ENCODE measurements around the gene NUDT21. TPM values are rescaled to one million over a fixed set of nuclear protein-coding genes. Genes with fewer than 3 reads are reported as not detected.

The NUDT21 gene
- total RNA-seq, 1 donor from 2014 or later = 80.3 TPM

DNA sequence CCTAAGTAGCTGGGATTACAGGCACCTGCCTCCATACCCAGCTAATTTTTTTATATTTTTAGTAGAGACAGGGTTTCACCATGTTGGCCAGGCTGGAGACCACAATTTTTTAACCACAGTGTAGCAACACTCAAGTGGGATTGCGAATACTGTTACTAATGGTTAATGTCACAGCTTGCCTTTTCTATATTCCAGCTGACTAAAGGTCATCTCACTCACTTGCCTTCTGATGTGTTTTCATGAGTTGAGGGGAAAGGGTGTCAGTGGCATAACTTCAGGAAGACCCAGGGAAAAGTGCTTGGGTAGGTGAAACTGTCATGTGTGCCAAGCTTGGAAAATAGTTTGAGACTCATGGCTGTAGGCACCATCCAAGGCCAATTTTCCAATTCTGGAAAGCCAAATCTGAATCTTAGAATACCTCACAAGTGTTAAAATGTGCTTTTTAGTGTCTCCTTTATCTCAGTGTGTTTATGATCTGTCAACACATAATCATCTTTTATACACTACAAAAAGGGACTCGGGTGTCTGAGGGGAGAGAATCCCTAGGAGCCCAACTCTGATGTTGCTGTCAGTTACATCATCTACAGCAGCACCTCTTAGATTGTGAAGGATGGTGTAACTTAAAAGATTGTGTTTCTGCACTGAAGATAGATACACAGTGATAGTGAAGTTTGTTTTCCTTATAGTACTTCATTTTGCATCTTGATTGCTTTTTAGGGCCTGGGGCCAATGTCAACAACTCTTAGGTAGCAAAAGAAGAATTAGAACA lies 27.3 kb upstream of the NUDT21 start:
- no peaks in the 10 kb centered on the region for H3K27me3 ChIP-seq (ENCODE audit: low read depth)
- intact Hi-C loops (cut with DNase I) = no loop called here
- H3K4me1 ChIP-seq = no peaks in the 10 kb centered on the region
- ATAC-seq (no peak), DNase-seq (no peak)
- peaks cover 96% of the 10 kb centered on the region for H3K36me3 ChIP-seq
- TF ChIP-seq, protein P1, sequence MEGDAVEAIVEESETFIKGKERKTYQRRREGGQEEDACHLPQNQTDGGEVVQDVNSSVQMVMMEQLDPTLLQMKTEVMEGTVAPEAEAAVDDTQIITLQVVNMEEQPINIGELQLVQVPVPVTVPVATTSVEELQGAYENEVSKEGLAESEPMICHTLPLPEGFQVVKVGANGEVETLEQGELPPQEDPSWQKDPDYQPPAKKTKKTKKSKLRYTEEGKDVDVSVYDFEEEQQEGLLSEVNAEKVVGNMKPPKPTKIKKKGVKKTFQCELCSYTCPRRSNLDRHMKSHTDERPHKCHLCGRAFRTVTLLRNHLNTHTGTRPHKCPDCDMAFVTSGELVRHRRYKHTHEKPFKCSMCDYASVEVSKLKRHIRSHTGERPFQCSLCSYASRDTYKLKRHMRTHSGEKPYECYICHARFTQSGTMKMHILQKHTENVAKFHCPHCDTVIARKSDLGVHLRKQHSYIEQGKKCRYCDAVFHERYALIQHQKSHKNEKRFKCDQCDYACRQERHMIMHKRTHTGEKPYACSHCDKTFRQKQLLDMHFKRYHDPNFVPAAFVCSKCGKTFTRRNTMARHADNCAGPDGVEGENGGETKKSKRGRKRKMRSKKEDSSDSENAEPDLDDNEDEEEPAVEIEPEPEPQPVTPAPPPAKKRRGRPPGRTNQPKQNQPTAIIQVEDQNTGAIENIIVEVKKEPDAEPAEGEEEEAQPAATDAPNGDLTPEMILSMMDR (IDR thresholded peaks at IDR 0.05) = no peak
- H3K9me3 ChIP-seq = no peaks in the 10 kb centered on the region
- H3K27ac ChIP-seq = no peak overlapping the region
- no peak overlapping the region for H3K4me3 ChIP-seq

DNA sequence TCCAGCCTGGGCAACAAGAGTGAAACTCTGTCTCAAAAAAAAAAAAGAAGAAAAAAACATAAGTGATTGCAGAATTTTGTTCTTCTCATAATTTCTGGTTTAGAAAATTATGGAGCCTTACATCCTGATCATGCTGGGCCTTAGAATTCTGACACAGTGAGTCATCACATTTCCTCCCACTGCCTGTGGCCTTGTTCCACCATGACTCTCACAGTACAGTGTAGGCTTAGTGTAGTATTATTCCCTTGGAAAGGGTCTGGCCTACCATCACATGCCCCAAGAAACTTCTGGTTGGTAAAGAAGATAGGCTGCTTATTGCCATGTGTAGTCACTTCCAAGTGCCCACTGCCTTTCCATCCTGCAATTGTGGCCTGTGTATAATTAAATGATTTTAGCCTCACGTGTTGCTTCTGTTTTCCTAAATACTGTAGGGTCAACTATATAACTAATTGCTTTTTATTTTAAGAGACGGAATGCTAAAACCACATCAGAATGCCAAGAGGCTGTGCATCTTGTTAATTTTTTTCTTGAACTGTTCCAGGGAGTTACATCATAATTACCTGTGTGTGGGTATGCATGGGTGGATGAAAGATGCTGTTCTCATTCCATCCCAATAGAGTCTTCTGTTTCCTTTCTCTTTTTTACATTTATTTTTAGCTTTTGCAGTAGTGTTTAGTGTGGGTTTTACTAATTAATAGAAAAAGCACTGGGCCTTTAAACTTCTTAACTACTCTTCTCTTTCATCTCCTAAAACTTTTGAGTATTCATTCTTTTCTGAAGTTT lies 26.2 kb upstream of the NUDT21 start:
- intact Hi-C loops (cut with DNase I) = no loop called here
- Histone ChIP-seq H3K36me3 (peaks cover 96% of the 10 kb centered on the region), H3K27ac (no peak overlapping the region), H3K4me3 (no peak overlapping the region), H3K4me1 (no peaks in the 10 kb centered on the region), H3K9me3 (no peaks in the 10 kb centered on the region), H3K27me3 (ENCODE audit: low read depth) (no peaks in the 10 kb centered on the region)
- ATAC-seq (peak in 1 of 2 donors; percentile 30), DNase-seq (no peak)
- TF ChIP-seq, protein P1 (IDR thresholded peaks at IDR 0.05) = no peak

DNA sequence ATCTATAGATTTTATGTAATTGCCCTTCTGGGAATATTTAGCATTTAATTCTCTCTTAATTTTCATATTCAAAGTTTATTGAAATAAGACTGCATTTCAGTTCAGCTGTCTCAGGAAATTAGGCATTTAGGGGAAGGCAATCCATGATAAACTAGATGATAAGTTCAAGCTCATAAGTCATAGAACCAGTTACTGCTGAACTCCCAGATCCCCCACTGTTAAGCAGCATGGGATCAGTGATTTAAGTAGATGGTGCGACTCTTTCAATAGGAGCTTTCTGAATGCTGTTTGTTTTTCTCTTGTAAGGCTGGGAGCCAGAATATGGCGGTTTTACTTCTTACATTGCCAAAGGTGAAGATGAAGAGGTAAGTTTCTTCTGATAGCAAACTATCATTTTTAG lies 24.1 kb upstream of the NUDT21 start:
- H3K36me3 ChIP-seq = peaks cover 97% of the 10 kb centered on the region
- TF ChIP-seq, protein P1 (IDR thresholded peaks at IDR 0.05) = no peak
- intact Hi-C loops (cut with DNase I) = no loop called here

DNA sequence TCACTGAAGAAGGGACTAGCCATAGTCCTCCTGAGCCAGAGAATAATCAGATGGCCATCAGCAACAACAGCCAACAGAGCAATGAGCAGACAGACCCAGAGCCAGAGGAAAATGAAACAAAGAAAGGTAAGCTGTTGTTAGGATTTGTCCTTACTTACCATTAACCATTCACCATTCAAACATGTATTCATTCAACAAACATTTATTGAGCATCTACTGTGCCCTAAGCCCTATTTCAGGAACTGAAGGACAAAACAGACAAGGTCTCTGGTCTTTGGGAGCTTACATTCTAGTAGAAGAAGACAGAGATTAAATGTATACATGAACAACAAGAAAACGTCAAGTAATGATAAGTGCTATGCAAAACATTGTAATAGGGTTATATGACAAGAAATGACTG lies 19.5 kb upstream of the NUDT21 start:
- Histone ChIP-seq H3K9me3 (no peaks in the 10 kb centered on the region), H3K36me3 (peaks cover 99% of the 10 kb centered on the region)
- TF ChIP-seq, protein P1 (IDR thresholded peaks at IDR 0.05) = no peak

More for the DNA sequence above, 24.1 kb upstream of the NUDT21 start:
- no peaks in the 10 kb centered on the region for H3K9me3 ChIP-seq
- H3K27me3 ChIP-seq (ENCODE audit: low read depth) = no peaks in the 10 kb centered on the region
- no peak overlapping the region for H3K27ac ChIP-seq
- no peak for DNase-seq
- H3K4me3 ChIP-seq = no peak overlapping the region
- no peak for ATAC-seq
- H3K4me1 ChIP-seq = no peaks in the 10 kb centered on the region

DNA sequence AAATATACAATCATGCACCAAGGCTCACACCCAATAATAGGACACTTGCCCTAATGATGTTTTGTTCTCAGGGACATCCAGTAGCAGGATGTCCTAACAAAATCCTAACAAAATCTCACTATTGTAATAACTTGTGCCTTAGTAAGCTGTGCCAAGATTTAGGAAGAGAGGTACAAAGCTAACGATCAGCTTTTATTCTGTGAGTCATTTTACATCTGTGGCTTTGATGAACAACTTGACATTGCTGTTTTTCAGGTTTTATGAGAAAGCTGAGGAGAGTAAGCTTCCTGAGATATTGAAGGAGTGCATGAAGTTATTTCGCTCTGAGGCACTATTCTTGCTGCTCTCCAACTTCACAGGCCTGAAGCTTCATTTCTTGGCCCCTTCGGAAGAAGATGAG lies 19.1 kb upstream of the NUDT21 start:
- ATAC-seq (no peak), DNase-seq (no peak)
- Histone ChIP-seq H3K9me3 (no peaks in the 10 kb centered on the region), H3K27me3 (ENCODE audit: low read depth) (no peaks in the 10 kb centered on the region), H3K36me3 (peaks cover 99% of the 10 kb centered on the region), H3K27ac (no peak overlapping the region), H3K4me1 (no peaks in the 10 kb centered on the region), H3K4me3 (no peak overlapping the region)
- intact Hi-C loops (cut with DNase I) = no loop called here
- TF ChIP-seq, protein P1 (IDR thresholded peaks at IDR 0.05) = no peak

More for the DNA sequence above, 19.5 kb upstream of the NUDT21 start:
- no peak overlapping the region for H3K27ac ChIP-seq
- no peaks in the 10 kb centered on the region for H3K27me3 ChIP-seq (ENCODE audit: low read depth)
- H3K4me3 ChIP-seq = no peak overlapping the region
- ATAC-seq (no peak), DNase-seq (no peak)
- intact Hi-C loops (cut with DNase I) = no loop called here
- H3K4me1 ChIP-seq = no peaks in the 10 kb centered on the region

Data from lower lobe of right lung (tissue), 2 donors.